HCT116 (cell line): ENCODE measurements around the gene GNG12. TPM values are rescaled to one million over a fixed set of nuclear protein-coding genes. Genes with fewer than 3 reads are reported as not detected.

Experiments used
- ATAC-seq: fragments of 200-7000 bp; cut with Tn5 transposase; 2 replicates; pipeline ENCODE4 v1.9.1; 2020; ENCODE audit warnings: mild to moderate bottlenecking, moderate library complexity
- BruUV-seq: library from RNA; stranded (reverse); fragments of 400-500 nt; replicated peaks from 2 replicates; lab custom pipeline; 2021; lab: Mats Ljungman, UMichigan
- CTCF ChIA-PET: fragments of 300-600 bp; sonication (Branson Sonifier 250); formaldehyde crosslinking; loops from one replicate; lab custom pipeline; 2021; ENCODE audit warnings: antibody characterized with exemption; lab: Charles Lee
- POLR2A ChIA-PET: fragments of 300-600, 350-600 bp; sonication (Branson Sonifier 250); formaldehyde crosslinking; loops from one replicate; lab custom pipeline; 2021; ENCODE audit warnings: antibody characterized with exemption; lab: Charles Lee
- RAD21 ChIA-PET, 2 experiments: fragments of 300-600 bp; sonication (Branson Sonifier 250); formaldehyde crosslinking; loops; one replicate each; lab custom pipeline; 2023; ENCODE audit warnings: low total read pairs in 2 of 2; ENCODE audit not compliant: uncharacterized antibody in 2 of 2, unreplicated experiment in 2 of 2, low non-redundant PET in 1 of 2; lab: Charles Lee
- DNase-seq: peaks from one replicate; pipeline ENCODE4 v3.0.0-alpha.2; 2010; ENCODE audit warnings: low read depth, low spot score
- H2AFZ ChIP-seq: fragments of 200-600 bp; shearing (Covaris generic), sonication (generic); 2 replicates; pipeline ENCODE4 v1.6.1; 2017; ENCODE audit warnings: low read depth, mixed run types, mixed read lengths, antibody characterized with exemption, low read length; ENCODE audit not compliant: poor library complexity, severe bottlenecking
- H3K27ac ChIP-seq: 2 replicates; pipeline ENCODE4 v1.5.1; 2012; ENCODE audit warnings: low read depth, low read length
- H3K27me3 ChIP-seq: fragments of 200-600 bp; sonication (generic); 2 replicates; pipeline ENCODE4 v1.6.1; 2016; ENCODE audit warnings: mixed run types, low read length, mixed read lengths; ENCODE audit not compliant: insufficient read depth
- H3K36me3 ChIP-seq, 2 experiments: fragments of 200-500 bp in 1 of 2; fragments of 200-600 bp in 1 of 2; sonication (Bioruptor generic) in 1 of 2; sonication (generic) in 1 of 2; 2 replicates each; pipeline versions ENCODE4 v1.5.1 to v1.6.1; 2014 to 2016; ENCODE audit warnings: low read length in 2 of 2, inconsistent platforms in 1 of 2, mixed read lengths in 1 of 2, mixed run types in 1 of 2; ENCODE audit not compliant: insufficient read depth in 2 of 2, control insufficient read depth in 1 of 2
- H3K4me1 ChIP-seq, 2 experiments: fragments of 200-600 bp in 1 of 2; sonication (generic) in 1 of 2; 2 replicates each; pipeline versions ENCODE4 v1.5.1 to v1.6.1; 2012 to 2017; ENCODE audit warnings: low read length in 2 of 2, inconsistent platforms in 1 of 2, mild to moderate bottlenecking in 1 of 2, mixed read lengths in 1 of 2, mixed run types in 1 of 2, moderate library complexity in 1 of 2; ENCODE audit not compliant: insufficient read depth in 2 of 2, control insufficient read depth in 1 of 2
- H3K4me2 ChIP-seq: fragments of 200-600 bp; sonication (generic); 2 replicates; pipeline ENCODE4 v1.6.1; 2017; ENCODE audit warnings: mixed run types, low read length, mixed read lengths
- H3K4me3 ChIP-seq, 2 experiments: fragments of 200-600 bp in 1 of 2; sonication (generic) in 1 of 2; replicated peaks in 1 of 2; 2 replicates each; pipeline ENCODE4 v1.5.1; 2011 to 2016; ENCODE audit warnings: low read length in 2 of 2, control low read depth in 1 of 2, low read depth in 1 of 2, mild to moderate bottlenecking in 1 of 2, mixed read lengths in 1 of 2, mixed run types in 1 of 2
- H3K79me2 ChIP-seq: fragments of 200-600 bp; sonication (generic); 2 replicates; pipeline ENCODE4 v1.6.1; 2017; ENCODE audit warnings: mild to moderate bottlenecking, mixed run types, low read length, moderate library complexity, mixed read lengths; ENCODE audit not compliant: insufficient read depth
- H3K9ac ChIP-seq: fragments of 200-600 bp; sonication (generic); 2 replicates; pipeline ENCODE4 v1.6.1; 2016; ENCODE audit warnings: low read length, mixed read lengths
- H3K9me2 ChIP-seq: fragments of 200-600 bp; sonication (generic), shearing (Covaris generic); 2 replicates; pipeline ENCODE4 v1.6.1; 2017; ENCODE audit warnings: mixed run types, mild to moderate bottlenecking, moderate library complexity; ENCODE audit not compliant: insufficient read depth
- H3K9me3 ChIP-seq, 2 experiments: fragments of 200-500 bp in 1 of 2; fragments of 200-600 bp in 1 of 2; sonication (Bioruptor generic) in 1 of 2; sonication (generic) in 1 of 2; 2 replicates each; pipeline ENCODE4 v1.6.1; 2014 to 2017; ENCODE audit warnings: low read length in 2 of 2, mixed read lengths in 2 of 2, inconsistent platforms in 1 of 2, low read depth in 1 of 2, mild to moderate bottlenecking in 1 of 2, mixed run types in 1 of 2, moderate library complexity in 1 of 2; ENCODE audit not compliant: control insufficient read depth in 1 of 2, insufficient read depth in 1 of 2
- H4K20me1 ChIP-seq: fragments of 200-600 bp; sonication (generic), shearing (Covaris generic); 2 replicates; pipeline ENCODE4 v1.6.1; 2017; ENCODE audit warnings: mixed run types, mild to moderate bottlenecking, moderate library complexity; ENCODE audit not compliant: insufficient read depth
- ATF3 ChIP-seq: IDR thresholded peaks from 2 replicates; pipeline ENCODE4 v1.6.1; 2012
- CTCF ChIP-seq, 3 experiments: fragments of 200-600 bp in 1 of 3; sonication (generic) in 1 of 3; IDR thresholded peaks in 2 of 3; conservative IDR thresholded peaks in 1 of 3; 2 replicates each; pipeline ENCODE4 v1.5.1; 2012 to 2017; ENCODE audit warnings: low read depth in 2 of 3, low read length in 2 of 3, antibody characterized with exemption in 1 of 3, borderline replicate concordance in 1 of 3, control low read depth in 1 of 3, mild to moderate bottlenecking in 1 of 3, mixed read lengths in 1 of 3, mixed run types in 1 of 3, moderate library complexity in 1 of 3; ENCODE audit not compliant: insufficient read depth in 1 of 3
- EGR1 ChIP-seq: IDR thresholded peaks from 2 replicates; pipeline ENCODE4 v1.6.1; 2012; ENCODE audit warnings: low read depth
- EZH2 ChIP-seq: fragments of 200-600 bp; sonication (generic); IDR thresholded peaks from 2 replicates; pipeline ENCODE4 v1.6.1; 2017; ENCODE audit warnings: antibody characterized with exemption, mixed run types
- FOSL1 ChIP-seq: IDR thresholded peaks from 2 replicates; pipeline ENCODE4 v1.6.1; 2012; ENCODE audit warnings: low read depth
- JUND ChIP-seq: IDR thresholded peaks from 2 replicates; pipeline ENCODE4 v1.6.1; 2012
- MAX ChIP-seq: IDR thresholded peaks from 2 replicates; pipeline ENCODE4 v1.6.1; 2012
- POLR2AphosphoS5 ChIP-seq: IDR thresholded peaks from 2 replicates; pipeline ENCODE4 v1.6.1; 2011; ENCODE audit warnings: mild to moderate bottlenecking, low read depth, low read length, moderate library complexity
- RAD21 ChIP-seq: IDR thresholded peaks from 2 replicates; pipeline ENCODE4 v1.6.1; 2012; ENCODE audit warnings: low read depth, mild to moderate bottlenecking
- REST ChIP-seq: IDR thresholded peaks from 2 replicates; pipeline ENCODE4 v1.6.1; 2012; ENCODE audit warnings: low read depth
- SP1 ChIP-seq: IDR thresholded peaks from 2 replicates; pipeline ENCODE4 v1.6.1; 2012; ENCODE audit warnings: low read depth
- ZBTB33 ChIP-seq: IDR thresholded peaks from 2 replicates; pipeline ENCODE4 v1.6.1; 2011; ENCODE audit warnings: mild to moderate bottlenecking, low read length, moderate library complexity; ENCODE audit not compliant: insufficient replicate concordance; ENCODE audit errors: extremely low read depth
- ZNF274 ChIP-seq: fragments of 200-500 bp; sonication (Bioruptor generic); IDR thresholded peaks from 2 replicates; pipeline ENCODE4 v1.6.1; 2014; ENCODE audit warnings: mild to moderate bottlenecking, low read depth, low read length, inconsistent platforms
- intact Hi-C: fragments of 100-400 bp; cut with micrococcal nuclease; formaldehyde crosslinking; loops from 2 replicates; pipeline ENCODE4 v1.10.0; 2022
- total RNA-seq: library from RNA; stranded (reverse); gene quantifications from one replicate; pipeline ENCODE4 v1.2.1, GENCODE V29; 2021; ENCODE audit not compliant: unreplicated experiment

GNG12 gene
- total RNA-seq, 1 experiment from 2014 or later, result 49.6 TPM

GRCh38 chr1:67788238-67788790 lies 45.0 kb downstream of the GNG12 start:
- ATAC-seq, result no peak

More at GRCh38 chr1:67788238-67788790, 45.0 kb downstream of the GNG12 start:
- TF ChIP-seq EZH2 (no peak), REST (no peak), SP1 (no peak), POLR2AphosphoS5 (no peak), ZNF274 (no peak), FOSL1 (no peak), RAD21 (no peak), MAX (no peak), CTCF (IDR thresholded peaks at IDR 0.05 in 2 of 3, conservative IDR thresholded peaks at IDR 0.05 in 1 of 3; ENCODE audit: borderline replicate concordance in 1 of 3, insufficient read depth in 1 of 3, low read depth in 2 of 3, low read length in 2 of 3) (no peak), ATF3 (no peak), ZBTB33 (no peak), EGR1 (no peak), JUND (no peak)
- Histone ChIP-seq H3K9me3 (no peaks in the 10 kb centered on the region), H3K4me3 (no peak overlapping the region), H3K4me1 (peaks cover 0 to 15% of the 10 kb centered on the region in 2 experiments; a peak in 1 of 4 replicates), H3K36me3 (no peaks in the 10 kb centered on the region), H3K27me3 (no peaks in the 10 kb centered on the region), H4K20me1 (no peaks in the 10 kb centered on the region), H3K27ac (no peak overlapping the region), H3K79me2 (peaks cover 8% of the 10 kb centered on the region; the same call in 1 of the 2 replicates), H3K9me2 (no peaks in the 10 kb centered on the region), H2AFZ (no peak overlapping the region), H3K9ac (no peak overlapping the region), H3K4me2 (no peak overlapping the region)
- ChIA-PET POLR2A (no interaction called here), CTCF (interaction anchor here (1.2 to 1.4 kb wide), 2 partner anchors 22 to 256 kb away, joined by 4 to 5 read pairs; no protein-coding TSS in a partner anchor), RAD21 (no interaction called here)
- BruUV-seq, result no TSS peak
- intact Hi-C loops, result no loop called here
- DNase-seq, result no peak
